K562 (cell line): Measurements from ENCODE around the gene NUP62. TPM values are rescaled to one million over a fixed set of nuclear protein-coding genes. Genes with fewer than 3 reads are reported as not detected.
A peak's percentile ranks its signal among the peaks of the same experiment; 100 is the strongest.

Source experiments
- ARID2 ChIP-seq: fragments of 450-650 bp; IDR thresholded peaks from 2 replicates; pipeline ENCODE4 v1.6.1; 2017; ENCODE audit warnings: antibody characterized with exemption, mild to moderate bottlenecking
- CEBPB ChIP-seq: fragments of 450-650 bp; IDR thresholded peaks from 2 replicates; pipeline ENCODE4 v1.6.1; 2016; ENCODE audit warnings: missing genetic modification characterization, missing compliant biosample characterization
- CREB1 ChIP-seq, 2 experiments: sonication (generic) in 1 of 2; formaldehyde crosslinking in 1 of 2; IDR thresholded peaks; 2 replicates each; pipeline versions ENCODE4 v1.6.1 to v1.8.0; 2012 to 2022; ENCODE audit warnings: inconsistent platforms in 1 of 2, mild to moderate bottlenecking in 1 of 2, missing genetic modification reagents in 1 of 2, moderate library complexity in 1 of 2
- FOXJ2 ChIP-seq: fragments of 200-800 bp; sonication (Bioruptor generic); IDR thresholded peaks from 2 replicates; pipeline ENCODE4 v1.6.1; 2016; ENCODE audit warnings: missing genetic modification characterization, missing compliant biosample characterization
- GTF2F1 ChIP-seq: IDR thresholded peaks from 2 replicates; pipeline ENCODE4 v1.6.1; 2011; ENCODE audit warnings: low read depth, low read length, improper control_type of control experiment
- HDAC6 ChIP-seq: IDR thresholded peaks from 2 replicates; pipeline ENCODE4 v1.6.1; 2012; ENCODE audit warnings: low read depth, mild to moderate bottlenecking, control low read depth, inconsistent platforms, low read length, moderate library complexity
- JUND ChIP-seq, 2 experiments: IDR thresholded peaks; 2 replicates in 1 of 2; 3 replicates in 1 of 2; pipeline ENCODE4 v1.6.1; 2011; ENCODE audit warnings: borderline replicate concordance in 2 of 2, low read depth in 2 of 2, low read length in 2 of 2, improper control_type of control experiment in 1 of 2, missing biosample characterization in 1 of 2, missing genetic modification characterization in 1 of 2, missing genetic modification reagents in 1 of 2
- KLF1 ChIP-seq: fragments of 450-650 bp; IDR thresholded peaks from 2 replicates; pipeline ENCODE4 v1.6.1; 2016; ENCODE audit warnings: missing genetic modification characterization, missing compliant biosample characterization
- L3MBTL2 ChIP-seq: fragments of 450-650 bp; IDR thresholded peaks from 2 replicates; pipeline ENCODE4 v1.6.1; 2016; ENCODE audit warnings: mild to moderate bottlenecking, moderate library complexity
- MYNN ChIP-seq, 2 experiments: sonication (generic); formaldehyde crosslinking in 1 of 2; IDR thresholded peaks; 2 replicates each; pipeline versions ENCODE4 v1.5.0 to v1.6.1; 2016 to 2020; ENCODE audit warnings: antibody characterized with exemption in 1 of 2, missing genetic modification reagents in 1 of 2
- POLR2G ChIP-seq: fragments of 200-400 bp; formaldehyde crosslinking; IDR thresholded peaks from 2 replicates; pipeline ENCODE4 v1.6.1; 2017; ENCODE audit warnings: low read depth, mild to moderate bottlenecking, antibody characterized with exemption, low read length, moderate library complexity
- POLR2H ChIP-seq: IDR thresholded peaks from 2 replicates; pipeline ENCODE4 v1.6.1; 2016; ENCODE audit warnings: missing genetic modification characterization, low read depth, mild to moderate bottlenecking, control low read depth, missing compliant biosample characterization, moderate library complexity
- PPARD ChIP-seq: fragments of 250-450 bp; sonication (Bioruptor Pico); IDR thresholded peaks from 2 replicates; pipeline ENCODE4 v1.8.0; 2022; ENCODE audit warnings: inconsistent platforms, mild to moderate bottlenecking, moderate library complexity
- RBBP5 ChIP-seq: fragments of 200-600 bp; sonication (generic); IDR thresholded peaks from 2 replicates; pipeline ENCODE4 v1.6.1; 2012; ENCODE audit warnings: borderline replicate concordance, mild to moderate bottlenecking, low read length, control low read depth, inconsistent platforms; ENCODE audit not compliant: insufficient read depth, poor library complexity, severe bottlenecking
- RBM39 ChIP-seq: fragments of 200-400 bp; formaldehyde crosslinking; optimal IDR thresholded peaks from 2 replicates; pipeline ENCODE3; 2018; ENCODE audit warnings: low read depth, low read length
- SMARCC2 ChIP-seq: fragments of 450-650 bp; IDR thresholded peaks from 2 replicates; pipeline ENCODE4 v1.6.1; 2017; ENCODE audit warnings: antibody characterized with exemption, moderate library complexity, mild to moderate bottlenecking, low read depth
- TEAD1 ChIP-seq, 2 experiments: fragments of 450-650 bp in 1 of 2; sonication (generic) in 1 of 2; formaldehyde crosslinking; IDR thresholded peaks; 2 replicates each; pipeline versions ENCODE4 v1.4.0 to v1.8.0; 2020 to 2022; ENCODE audit warnings: mild to moderate bottlenecking in 2 of 2, missing genetic modification reagents in 1 of 2
- ZNF121 ChIP-seq: sonication (generic); formaldehyde crosslinking; conservative IDR thresholded peaks from 2 replicates; pipeline ENCODE4 v1.8.0; 2022; ENCODE audit warnings: missing genetic modification reagents
- ZNF408 ChIP-seq: fragments of 250-450 bp; sonication (Bioruptor Pico); IDR thresholded peaks from 2 replicates; pipeline ENCODE4 v1.4.0; 2020; ENCODE audit warnings: low read depth, mild to moderate bottlenecking, moderate library complexity
- ZNF75A ChIP-seq: fragments of 450-650 bp; formaldehyde crosslinking; IDR thresholded peaks from 2 replicates; pipeline ENCODE4 v1.4.0; 2020; ENCODE audit warnings: mild to moderate bottlenecking
- polyA plus RNA-seq, 8 experiments: library from polyadenylated mRNA; depleted of rRNA in 4 of 8; stranded (reverse) in 5 of 8; unstranded in 3 of 8; fragments of >200 nt; fragmentation: Nextera tagmentation in 2 of 8; fragmentation: Illumina TruSeq in 1 of 8; extraction: Ambion mirVana in 2 of 8; extraction: Trizol in 1 of 8; gene quantifications; 2 replicates each; pipeline versions ENCODE4 v1.2.1 to v1.2.3, GENCODE V29; 2011 to 2014; ENCODE audit warnings: inconsistent platforms in 1 of 8, missing spikeins in 1 of 8
- total RNA-seq, 7 experiments: library from RNA; depleted of rRNA in 6 of 7; stranded (reverse); fragments of >200 nt in 6 of 7; fragmentation: Illumina TruSeq in 2 of 7; extraction: Trizol in 2 of 7; gene quantifications; 2 replicates each; pipeline versions ENCODE4 v1.2.1 to v1.2.3, GENCODE V29; 2011 to 2021; ENCODE audit warnings: low replicate concordance in 1 of 7
- TF ChIP-seq, protein P1 (sequence below): fragments of 450-650 bp; formaldehyde crosslinking; IDR thresholded peaks from 2 replicates; pipeline ENCODE4 v1.4.0; 2020; ENCODE audit warnings: mild to moderate bottlenecking, mixed read lengths
- TF ChIP-seq, protein P2 (sequence below), 2 experiments: fragments of 150-350 bp in 1 of 2; IDR thresholded peaks; 2 replicates each; pipeline ENCODE4 v1.6.1; 2012 to 2016; ENCODE audit warnings: low read depth in 2 of 2, low read length in 2 of 2, mild to moderate bottlenecking in 1 of 2, moderate library complexity in 1 of 2

NUP62 gene
- total and polyA plus RNA-seq, 9 of the 15 experiments (the other 6 are each of a cell fraction or from before 2014, with no cell fraction given), result 16.9 to 109 (median 66.0) TPM

DNA sequence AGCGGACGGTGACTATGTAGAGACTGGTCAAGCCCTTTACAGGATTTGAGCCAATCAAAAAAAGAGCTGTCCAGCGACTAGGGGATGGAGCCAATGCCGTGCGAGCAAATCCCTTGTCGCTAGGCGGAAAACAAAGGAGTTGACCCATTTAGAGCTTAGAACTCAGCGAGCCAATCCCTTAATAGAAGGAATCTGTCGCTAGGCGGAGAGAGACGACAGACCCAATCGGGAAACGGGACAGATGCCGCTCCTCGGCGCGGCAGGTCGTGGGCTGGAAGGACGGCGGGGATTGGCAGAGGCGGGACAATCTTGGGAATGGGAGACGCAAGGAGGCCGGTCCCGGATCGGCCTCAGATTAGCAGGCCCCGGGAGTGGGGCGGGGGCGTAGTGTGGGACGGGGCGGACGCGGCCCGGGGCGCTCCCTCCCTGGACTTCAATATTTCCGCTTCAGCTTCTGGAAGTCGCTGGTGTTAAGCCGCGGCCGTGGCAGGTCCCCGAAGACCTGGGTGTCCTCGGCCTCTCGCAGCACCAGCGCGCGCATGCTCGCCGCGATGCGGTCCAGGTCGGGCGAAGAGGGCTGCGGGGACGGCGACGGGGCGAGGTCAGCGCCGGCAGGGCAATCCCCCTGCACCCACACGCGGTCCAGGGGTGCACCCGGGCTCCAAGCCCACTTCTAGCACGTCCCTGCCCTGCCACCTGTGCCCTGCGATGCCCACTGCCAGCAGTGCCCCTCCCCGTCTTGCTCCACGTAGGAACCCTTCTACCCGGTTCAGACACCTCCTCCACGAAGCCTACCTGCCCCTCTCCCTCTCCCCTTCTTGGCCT lies 59.6 kb downstream of the NUP62 start (continued):
- 0 out of 4 replicates have a peak, but pooled peaks of 1 of the 2 experiments have one; percentile 42 for TF ChIP-seq TEAD1 (CRISPR knock-in tag; IDR thresholded peaks at IDR 0.05)
- TF ChIP-seq MYNN (IDR thresholded peaks at IDR 0.05), result no peak; the same call in 1 of the 2 replicates
- TF ChIP-seq MYNN (CRISPR knock-in tag; IDR thresholded peaks at IDR 0.05), result no peak
- TF ChIP-seq PPARD (CRISPR knock-in tag), result no peak
- no peak for TF ChIP-seq HDAC6
- 0 out of 2 replicates have a peak, but pooled peaks have one; percentile 22 for TF ChIP-seq JUND (IDR thresholded peaks at IDR 0.05; ENCODE audit: borderline replicate concordance, low read depth, low read length)
- TF ChIP-seq JUND (tag; IDR thresholded peaks at IDR 0.05; ENCODE audit: borderline replicate concordance, low read depth, low read length), result no peak; the same call in 2 of the 3 replicates
- no peak for TF ChIP-seq CEBPB (tag)
- TF ChIP-seq ARID2, result no peak
- no peak for TF ChIP-seq ZNF408 (CRISPR knock-in tag)
- TF ChIP-seq FOXJ2 (tag), result peak; percentile 74; the same call in 1 of the 2 replicates
- TF ChIP-seq KLF1, result no peak
- TF ChIP-seq, protein P1, sequence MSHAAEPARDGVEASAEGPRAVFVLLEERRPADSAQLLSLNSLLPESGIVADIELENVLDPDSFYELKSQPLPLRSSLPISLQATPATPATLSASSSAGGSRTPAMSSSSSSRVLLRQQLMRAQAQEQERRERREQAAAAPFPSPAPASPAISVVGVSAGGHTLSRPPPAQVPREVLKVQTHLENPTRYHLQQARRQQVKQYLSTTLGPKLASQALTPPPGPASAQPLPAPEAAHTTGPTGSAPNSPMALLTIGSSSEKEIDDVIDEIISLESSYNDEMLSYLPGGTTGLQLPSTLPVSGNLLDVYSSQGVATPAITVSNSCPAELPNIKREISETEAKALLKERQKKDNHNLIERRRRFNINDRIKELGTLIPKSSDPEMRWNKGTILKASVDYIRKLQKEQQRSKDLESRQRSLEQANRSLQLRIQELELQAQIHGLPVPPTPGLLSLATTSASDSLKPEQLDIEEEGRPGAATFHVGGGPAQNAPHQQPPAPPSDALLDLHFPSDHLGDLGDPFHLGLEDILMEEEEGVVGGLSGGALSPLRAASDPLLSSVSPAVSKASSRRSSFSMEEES, result no peak
- TF ChIP-seq, protein P2, sequence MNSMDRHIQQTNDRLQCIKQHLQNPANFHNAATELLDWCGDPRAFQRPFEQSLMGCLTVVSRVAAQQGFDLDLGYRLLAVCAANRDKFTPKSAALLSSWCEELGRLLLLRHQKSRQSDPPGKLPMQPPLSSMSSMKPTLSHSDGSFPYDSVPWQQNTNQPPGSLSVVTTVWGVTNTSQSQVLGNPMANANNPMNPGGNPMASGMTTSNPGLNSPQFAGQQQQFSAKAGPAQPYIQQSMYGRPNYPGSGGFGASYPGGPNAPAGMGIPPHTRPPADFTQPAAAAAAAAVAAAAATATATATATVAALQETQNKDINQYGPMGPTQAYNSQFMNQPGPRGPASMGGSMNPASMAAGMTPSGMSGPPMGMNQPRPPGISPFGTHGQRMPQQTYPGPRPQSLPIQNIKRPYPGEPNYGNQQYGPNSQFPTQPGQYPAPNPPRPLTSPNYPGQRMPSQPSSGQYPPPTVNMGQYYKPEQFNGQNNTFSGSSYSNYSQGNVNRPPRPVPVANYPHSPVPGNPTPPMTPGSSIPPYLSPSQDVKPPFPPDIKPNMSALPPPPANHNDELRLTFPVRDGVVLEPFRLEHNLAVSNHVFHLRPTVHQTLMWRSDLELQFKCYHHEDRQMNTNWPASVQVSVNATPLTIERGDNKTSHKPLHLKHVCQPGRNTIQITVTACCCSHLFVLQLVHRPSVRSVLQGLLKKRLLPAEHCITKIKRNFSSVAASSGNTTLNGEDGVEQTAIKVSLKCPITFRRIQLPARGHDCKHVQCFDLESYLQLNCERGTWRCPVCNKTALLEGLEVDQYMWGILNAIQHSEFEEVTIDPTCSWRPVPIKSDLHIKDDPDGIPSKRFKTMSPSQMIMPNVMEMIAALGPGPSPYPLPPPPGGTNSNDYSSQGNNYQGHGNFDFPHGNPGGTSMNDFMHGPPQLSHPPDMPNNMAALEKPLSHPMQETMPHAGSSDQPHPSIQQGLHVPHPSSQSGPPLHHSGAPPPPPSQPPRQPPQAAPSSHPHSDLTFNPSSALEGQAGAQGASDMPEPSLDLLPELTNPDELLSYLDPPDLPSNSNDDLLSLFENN (IDR thresholded peaks at IDR 0.05; ENCODE audit: low read depth in 2 of 2, low read length in 2 of 2), result peak; percentile 21 to 26; a peak in 1 of 4 replicates
- TF ChIP-seq POLR2G, result peak; percentile 74
- peak; percentile 67 for TF ChIP-seq RBBP5
- TF ChIP-seq ZNF75A (CRISPR knock-in tag), result no peak
- peak; percentile 81; the same call in 1 of the 2 replicates for TF ChIP-seq GTF2F1
- peak; percentile 87 for TF ChIP-seq L3MBTL2
- TF ChIP-seq ZNF121 (CRISPR knock-in tag), result no peak
- TF ChIP-seq SMARCC2, result no peak
- peak; percentile 84 for TF ChIP-seq CREB1 (IDR thresholded peaks at IDR 0.05)
- peak; percentile 91 for TF ChIP-seq CREB1 (CRISPR knock-in tag; IDR thresholded peaks at IDR 0.05)
- TF ChIP-seq POLR2H, result peak; percentile 69
- no peak for TF ChIP-seq RBM39
